GM12878 (cell line): ENCODE results near the gene PAX4. TPM values are rescaled to one million over a fixed set of nuclear protein-coding genes. Genes with fewer than 3 reads are reported as not detected.

ENCODE experiments used
- ATAC-seq: fragments of 200-7000 bp; cut with Tn5 transposase; 3 replicates; pipeline ENCODE4 v1.9.1; 2020; ENCODE audit warnings: mild to moderate bottlenecking, moderate library complexity
- BruUV-seq: library from RNA; stranded (reverse); fragments of 400-500 nt; replicated peaks from 2 replicates; lab custom pipeline; 2021; lab: Mats Ljungman, UMichigan
- CTCF ChIA-PET: fragments of 300-600 bp; sonication (Branson Sonifier 250); formaldehyde crosslinking; extraction: SDS; loops from one replicate; lab custom pipeline; 2021; ENCODE audit warnings: inconsistent platforms; lab: Yijun Ruan, JAX
- POLR2A ChIA-PET: fragments of 350-600 bp; formaldehyde crosslinking; extraction: SDS; loops from one replicate; lab custom pipeline; 2021; ENCODE audit warnings: inconsistent platforms; lab: Charles Lee
- RAD21 ChIA-PET: fragments of 300-600 bp; sonication (Branson Sonifier 250); formaldehyde crosslinking; loops from one replicate; lab custom pipeline; 2023; ENCODE audit warnings: antibody characterized with exemption; ENCODE audit not compliant: unreplicated experiment; lab: Charles Lee
- SMC1A ChIA-PET: fragments of 300-600 bp; sonication (Branson Sonifier 250); formaldehyde crosslinking; loops from one replicate; lab custom pipeline; 2023; ENCODE audit not compliant: unreplicated experiment, uncharacterized antibody; lab: Charles Lee
- DNase-seq: peaks from one replicate; pipeline ENCODE4 v3.0.0-alpha.2; 2011; ENCODE audit warnings: low read depth, low spot score
- FAIRE-seq: peaks from 3 replicates; lab custom pipeline; 2011; peaks lifted over from hg19 to GRCh38; lab: Jason Lieb, UNC
- H2AFZ ChIP-seq: 2 replicates; pipeline ENCODE4 v1.6.0; 2011; ENCODE audit warnings: low read depth, low read length, control low read depth; ENCODE audit not compliant: control insufficient read depth
- H3K27ac ChIP-seq: 2 replicates; pipeline ENCODE4 v1.5.1; 2011; ENCODE audit warnings: control low read depth; ENCODE audit not compliant: control insufficient read depth, insufficient read depth
- H3K27me3 ChIP-seq, 2 experiments: replicated peaks in 1 of 2; 2 replicates each; pipeline versions ENCODE4 v1.6.0 to v1.6.1; 2011; ENCODE audit warnings: low read length in 1 of 2; ENCODE audit not compliant: control insufficient read depth in 2 of 2, insufficient read depth in 2 of 2
- H3K36me3 ChIP-seq, 2 experiments: 2 replicates each; pipeline ENCODE4 v1.5.1; 2011; ENCODE audit warnings: low read length in 1 of 2; ENCODE audit not compliant: control insufficient read depth in 2 of 2, insufficient read depth in 2 of 2
- H3K4me1 ChIP-seq: 2 replicates; pipeline ENCODE4 v1.6.1; 2011; ENCODE audit warnings: mild to moderate bottlenecking, low read length, moderate library complexity, mixed read lengths; ENCODE audit not compliant: control insufficient read depth, insufficient read depth
- H3K4me2 ChIP-seq: 2 replicates; pipeline ENCODE4 v1.6.0; 2011; ENCODE audit warnings: control low read depth; ENCODE audit not compliant: control insufficient read depth, insufficient read depth
- H3K4me3 ChIP-seq: fragments of 200-600 bp; sonication (generic); 2 replicates; pipeline ENCODE4 v1.5.1; 2016
- H3K79me2 ChIP-seq: 2 replicates; pipeline ENCODE4 v1.6.0; 2011; ENCODE audit warnings: low read length; ENCODE audit not compliant: control insufficient read depth, insufficient read depth
- H3K9ac ChIP-seq: 2 replicates; pipeline ENCODE4 v1.8.0; 2011; ENCODE audit warnings: low read length, control low read depth, mixed read lengths; ENCODE audit not compliant: control insufficient read depth, insufficient read depth
- H3K9me3 ChIP-seq: replicated peaks from 3 replicates; pipeline ENCODE4 v1.5.1; 2011; ENCODE audit warnings: mild to moderate bottlenecking, low read length; ENCODE audit not compliant: control insufficient read depth, insufficient read depth
- H4K20me1 ChIP-seq: 2 replicates; pipeline ENCODE4 v1.6.0; 2011; ENCODE audit not compliant: control insufficient read depth, insufficient read depth
- ASH2L ChIP-seq: fragments of 300-600, 200-600 bp; sonication (generic); IDR thresholded peaks from 2 replicates; pipeline ENCODE4 v1.6.1; 2017; ENCODE audit warnings: low read depth, mild to moderate bottlenecking, borderline replicate concordance
- ATF2 ChIP-seq: IDR thresholded peaks from 2 replicates; pipeline ENCODE4 v1.6.1; 2012; ENCODE audit warnings: low read length, inconsistent platforms
- CEBPB ChIP-seq, 2 experiments: fragments of 150-350 bp in 1 of 2; IDR thresholded peaks; 2 replicates each; pipeline ENCODE4 v1.6.1; 2012 to 2014; ENCODE audit warnings: low read depth in 2 of 2, low read length in 2 of 2, borderline replicate concordance in 1 of 2, inconsistent platforms in 1 of 2
- FOXM1 ChIP-seq: IDR thresholded peaks from 2 replicates; pipeline ENCODE4 v1.6.1; 2012; ENCODE audit warnings: low read depth, mild to moderate bottlenecking, inconsistent platforms, low read length, moderate library complexity
- HDAC2 ChIP-seq: fragments of 200-600 bp; sonication (generic); IDR thresholded peaks from 2 replicates; pipeline ENCODE4 v1.6.1; 2017
- NFIC ChIP-seq: IDR thresholded peaks from 2 replicates; pipeline ENCODE4 v1.6.1; 2012; ENCODE audit warnings: low read depth, mild to moderate bottlenecking, inconsistent platforms, low read length, moderate library complexity
- PAX5 ChIP-seq: IDR thresholded peaks from 2 replicates; pipeline ENCODE4 v1.6.1; 2011; ENCODE audit warnings: low read depth, low read length, borderline replicate concordance
- RAD21 ChIP-seq: IDR thresholded peaks from 2 replicates; pipeline ENCODE4 v1.6.1; 2011; ENCODE audit warnings: mild to moderate bottlenecking, low read depth, low read length, moderate library complexity; ENCODE audit not compliant: insufficient read depth
- RELA ChIP-seq: fragments of 450-650 bp; IDR thresholded peaks from 2 replicates; pipeline ENCODE4 v1.8.0; 2014; ENCODE audit warnings: borderline replicate concordance; ENCODE audit not compliant: partially characterized antibody
- SMAD5 ChIP-seq: IDR thresholded peaks from 2 replicates; pipeline ENCODE4 v1.6.1; 2016; ENCODE audit warnings: antibody characterized with exemption, low read depth
- STAT3 ChIP-seq: IDR thresholded peaks from 2 replicates; pipeline ENCODE4 v1.6.1; 2011; ENCODE audit warnings: low read depth, low read length, improper control_type of control experiment
- TCF12 ChIP-seq: IDR thresholded peaks from 2 replicates; pipeline ENCODE4 v1.6.1; 2011; ENCODE audit warnings: low read depth, mild to moderate bottlenecking, low read length
- ZZZ3 ChIP-seq: IDR thresholded peaks from 2 replicates; pipeline ENCODE4 v1.6.1; 2011; ENCODE audit warnings: low read depth; ENCODE audit not compliant: control insufficient read depth, insufficient read length
- WGBS: methylation state at CpG from one replicate; pipeline ENCODE4 v1.1.6; 2016; ENCODE audit warnings: low lambda C conversion rate; ENCODE audit not compliant: insufficient replicate concordance, insufficient coverage; ENCODE audit errors: missing lambda C conversion rate; 5-methylcytosine and 5-hydroxymethylcytosine counted together
- in situ Hi-C: fragments of 300-500 bp; cut with MboI; formaldehyde crosslinking; loops from 9 replicates; pipeline ENCODE4 v1.14.3; 2018; ENCODE audit warnings: mixed read lengths
- intact Hi-C: fragments of 100-400 bp; cut with micrococcal nuclease; formaldehyde crosslinking; loops from one replicate; pipeline ENCODE4 v1.14.2; 2022; ENCODE audit not compliant: unreplicated experiment
- polyA plus RNA-seq, 11 experiments: library from polyadenylated mRNA; depleted of rRNA in 4 of 11; unstranded in 6 of 11; stranded (reverse) in 5 of 11; fragments of >200 nt; fragmentation: Nextera tagmentation in 4 of 11; fragmentation: Illumina TruSeq in 1 of 11; extraction: Ambion mirVana in 4 of 11; extraction: Trizol in 1 of 11; gene quantifications; 1 replicate in 1 of 11; 2 replicates in 10 of 11; pipeline versions ENCODE4 v1.2.1 to v1.2.3, GENCODE V29; 2011 to 2016; ENCODE audit warnings: inconsistent platforms in 2 of 11, missing spikeins in 2 of 11, low read depth in 1 of 11
- total RNA-seq, 4 experiments: library from RNA; depleted of rRNA in 3 of 4; stranded (reverse); fragments of >200 nt in 3 of 4; fragmentation: Illumina TruSeq in 1 of 4; extraction: Trizol in 1 of 4; gene quantifications; 2 replicates each; pipeline versions ENCODE4 v1.2.1 to v1.2.3, GENCODE V29; 2013 to 2021

PAX4 gene
- total and polyA plus RNA-seq, 10 of the 15 experiments (the other 5 are each of a cell fraction or from before 2014, with no cell fraction given), result 0.27 TPM; not detected in 9

DNA sequence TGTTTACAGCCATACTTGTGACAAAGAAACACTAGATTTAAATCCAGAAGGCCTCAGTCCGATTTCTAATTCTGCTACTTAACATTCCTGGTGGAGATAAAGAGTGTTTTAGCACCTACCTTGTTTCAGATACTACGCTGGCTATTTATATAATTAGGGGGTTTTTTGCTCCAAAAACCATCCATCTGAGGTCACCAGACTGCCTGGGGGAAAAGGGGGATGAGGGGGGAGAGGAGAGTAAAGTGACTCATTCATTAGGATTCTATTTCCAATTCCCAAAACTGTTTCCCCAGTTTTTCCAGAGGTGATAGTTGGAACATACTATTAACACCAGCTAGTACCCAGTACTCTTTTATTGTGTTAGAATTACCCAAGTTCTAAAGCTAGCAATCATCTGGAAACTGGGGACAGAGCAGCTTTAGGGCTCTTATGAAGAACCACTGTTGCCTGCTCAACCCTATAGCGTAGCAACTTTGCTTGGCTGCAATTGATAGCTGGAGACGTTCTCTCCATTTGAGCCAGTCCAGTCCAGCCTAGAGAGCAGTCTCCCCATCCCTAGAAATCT lies 39.1 kb downstream of the PAX4 start:
- Histone ChIP-seq H3K4me2 (no peak overlapping the region), H3K36me3 (peaks cover 3 to 9% of the 10 kb centered on the region in 2 experiments; a peak in 3 of 4 replicates), H3K9ac (no peak overlapping the region), H3K9me3 (no peaks in the 10 kb centered on the region), H3K4me1 (peaks cover 1% of the 10 kb centered on the region), H3K79me2 (peaks cover 4% of the 10 kb centered on the region), H4K20me1 (no peaks in the 10 kb centered on the region; the same call in 1 of the 2 replicates), H3K4me3 (no peak overlapping the region), H2AFZ (no peak overlapping the region), H3K27ac (no peak overlapping the region), H3K27me3 (no peaks in the 10 kb centered on the region)
- TF ChIP-seq ZZZ3 (no peak), ATF2 (no peak), RAD21 (no peak), RELA (no peak), STAT3 (no peak), SMAD5 (no peak), PAX5 (no peak), CEBPB (IDR thresholded peaks at IDR 0.05; ENCODE audit: borderline replicate concordance in 1 of 2, low read depth in 2 of 2, low read length in 2 of 2) (no peak), HDAC2 (no peak), ASH2L (no peak), NFIC (no peak), FOXM1 (no peak), TCF12 (no peak)
- DNase-seq (no peak), FAIRE-seq (no peak), ATAC-seq (no peak)
- POLR2A ChIA-PET, result interaction anchor here (0.5 kb wide), 1 partner anchor 280 kb away, joined by 3 read pairs; no protein-coding TSS in a partner anchor
- intact Hi-C loops (no loop called here), in situ Hi-C loops (no loop called here)
- SMC1A ChIA-PET, result no interaction called here
- BruUV-seq, result no TSS peak
- CTCF ChIA-PET, result no interaction called here
- RAD21 ChIA-PET, result no interaction called here
- WGBS, result 95% methylated on average over 4 of the region's 4 CpGs
